K562 (cell line): ENCODE results near the gene FOXO3. TPM values are rescaled to one million over a fixed set of nuclear protein-coding genes. Genes with fewer than 3 reads are reported as not detected.
A peak's percentile ranks its signal among the peaks of the same experiment; 100 is the strongest.

Experiments
- CHD7 ChIP-seq: fragments of 200-600 bp; sonication (generic); IDR thresholded peaks from one replicate; pipeline ENCODE4 v1.6.1; 2012; ENCODE audit warnings: mild to moderate bottlenecking, low read depth, low read length, inconsistent platforms
- ELF2 ChIP-seq: fragments of 250-450 bp; sonication (Bioruptor Pico); IDR thresholded peaks from 2 replicates; pipeline ENCODE4 v1.5.0; 2021; ENCODE audit warnings: mild to moderate bottlenecking
- FIP1L1 ChIP-seq: fragments of 200-400 bp; formaldehyde crosslinking; IDR thresholded peaks from 2 replicates; pipeline ENCODE4 v1.6.1; 2018; ENCODE audit warnings: mild to moderate bottlenecking, low read depth, low read length; ENCODE audit not compliant: poor library complexity, severe bottlenecking
- HLTF ChIP-seq: fragments of 450-650 bp; IDR thresholded peaks from 2 replicates; pipeline ENCODE4 v1.6.1; 2016
- HMGN3 ChIP-seq: IDR thresholded peaks from 2 replicates; pipeline ENCODE4 v1.6.1; 2011; ENCODE audit warnings: borderline replicate concordance, low read depth, mild to moderate bottlenecking, mixed read lengths, low read length; ENCODE audit not compliant: insufficient read length; ENCODE audit errors: extremely low read depth
- LCOR ChIP-seq: sonication (generic); formaldehyde crosslinking; IDR thresholded peaks from 2 replicates; pipeline ENCODE4 v1.8.0; 2022; ENCODE audit warnings: mild to moderate bottlenecking, missing genetic modification reagents
- LEF1 ChIP-seq: fragments of 450-650 bp; IDR thresholded peaks from 2 replicates; pipeline ENCODE4 v1.6.1; 2016; ENCODE audit warnings: mild to moderate bottlenecking
- MCM5 ChIP-seq: fragments of 450-650 bp; IDR thresholded peaks from 2 replicates; pipeline ENCODE4 v1.6.1; 2016; ENCODE audit warnings: low read depth
- POLR2A ChIP-seq: fragments of 450-650 bp; conservative IDR thresholded peaks from 2 replicates; pipeline ENCODE4 v1.6.1; 2016
- RFX1 ChIP-seq: fragments of 450-650 bp; IDR thresholded peaks from 2 replicates; pipeline ENCODE4 v1.6.1; 2016; ENCODE audit warnings: mild to moderate bottlenecking, moderate library complexity
- TAF9B ChIP-seq: fragments of 450-650 bp; IDR thresholded peaks from 2 replicates; pipeline ENCODE4 v1.6.1; 2018; ENCODE audit warnings: mild to moderate bottlenecking; ENCODE audit not compliant: partially characterized antibody
- THRAP3 ChIP-seq: fragments of 450-650 bp; IDR thresholded peaks from 2 replicates; pipeline ENCODE4 v1.6.1; 2016; ENCODE audit warnings: mild to moderate bottlenecking, inconsistent platforms, borderline replicate concordance
- TRIM24 ChIP-seq, 2 experiments: fragments of 450-650 bp; IDR thresholded peaks; 2 replicates each; pipeline ENCODE4 v1.6.1; 2016
- ZFX ChIP-seq: sonication (generic); formaldehyde crosslinking; IDR thresholded peaks from 2 replicates; pipeline ENCODE4 v1.8.0; 2022; ENCODE audit warnings: mild to moderate bottlenecking, missing genetic modification reagents, moderate library complexity
- ZNF253 ChIP-seq: fragments of 250-450 bp; sonication (Bioruptor Pico); conservative IDR thresholded peaks from 2 replicates; pipeline ENCODE4 v1.6.1; 2021; ENCODE audit warnings: mild to moderate bottlenecking
- ZNF583 ChIP-seq: fragments of 250-450 bp; sonication (Bioruptor Pico); IDR thresholded peaks from 2 replicates; pipeline ENCODE4 v1.4.0; 2020
- ZNF644 ChIP-seq: fragments of 200-800 bp; sonication (Bioruptor generic); IDR thresholded peaks from 2 replicates; pipeline ENCODE4 v1.6.1; 2016; ENCODE audit warnings: low read depth, missing genetic modification characterization, missing compliant biosample characterization
- ZSCAN29 ChIP-seq: fragments of 450-650 bp; IDR thresholded peaks from 2 replicates; pipeline ENCODE4 v1.6.1; 2017
- polyA plus RNA-seq, 8 experiments: library from polyadenylated mRNA; depleted of rRNA in 4 of 8; stranded (reverse) in 5 of 8; unstranded in 3 of 8; fragments of >200 nt; fragmentation: Nextera tagmentation in 2 of 8; fragmentation: Illumina TruSeq in 1 of 8; extraction: Ambion mirVana in 2 of 8; extraction: Trizol in 1 of 8; gene quantifications; 2 replicates each; pipeline versions ENCODE4 v1.2.1 to v1.2.3, GENCODE V29; 2011 to 2014; ENCODE audit warnings: inconsistent platforms in 1 of 8, missing spikeins in 1 of 8
- total RNA-seq, 7 experiments: library from RNA; depleted of rRNA in 6 of 7; stranded (reverse); fragments of >200 nt in 6 of 7; fragmentation: Illumina TruSeq in 2 of 7; extraction: Trizol in 2 of 7; gene quantifications; 2 replicates each; pipeline versions ENCODE4 v1.2.1 to v1.2.3, GENCODE V29; 2011 to 2021; ENCODE audit warnings: low replicate concordance in 1 of 7

FOXO3 gene
- total and polyA plus RNA-seq, 9 of the 15 experiments (the other 6 are each of a cell fraction or from before 2014, with no cell fraction given) = 3.0 to 14.6 (median 6.0) TPM

- TF ChIP-seq CHD7 (no peak), LEF1 (no peak), ZNF644 (tag) (no peak), HMGN3 (no peak), LCOR (CRISPR knock-in tag) (no peak), TRIM24 (IDR thresholded peaks at IDR 0.05) (peak in 1 of 2 experiments; percentile 45; a peak in 1 of 4 replicates), HLTF (peak; percentile 85), RFX1 (no peak), ELF2 (CRISPR knock-in tag) (no peak), ZNF583 (no peak), ZSCAN29 (no peak), FIP1L1 (no peak), TAF9B (no peak), ZFX (no peak), THRAP3 (no peak), POLR2A (no peak), ZNF253 (CRISPR knock-in tag) (no peak), MCM5 (no peak)
These were observed 69.5 kb downstream of the FOXO3 start (continued) for GRCh38 chr6:108630050-108630714.
